RWPE2 (cell line): Measurements from ENCODE around the gene TGFBRAP1.

Source experiments
- ATAC-seq: fragments of 200-7000 bp; cut with Tn5 transposase; 3 replicates; pipeline ENCODE4 v1.9.1; 2021; ENCODE audit warnings: low read depth
- DNase-seq: peaks from one replicate; pipeline ENCODE4 v3.0.0-alpha.2; 2020; ENCODE audit warnings: low spot score
- H3K27ac ChIP-seq: fragments of 450-650 bp; 2 replicates; pipeline ENCODE4 v1.5.1; 2017; ENCODE audit warnings: mild to moderate bottlenecking; ENCODE audit not compliant: poor library complexity, severe bottlenecking
- H3K27me3 ChIP-seq: fragments of 250-450 bp; sonication (Bioruptor Pico); 2 replicates; pipeline ENCODE4 v1.5.1; 2021; ENCODE audit warnings: mild to moderate bottlenecking, moderate library complexity; ENCODE audit not compliant: insufficient read depth, poor library complexity, severe bottlenecking
- H3K36me3 ChIP-seq: fragments of 250-450 bp; sonication (Bioruptor Pico); 2 replicates; pipeline ENCODE4 v1.5.1; 2020; ENCODE audit warnings: low read depth, mild to moderate bottlenecking, moderate library complexity
- H3K4me1 ChIP-seq: fragments of 250-450 bp; sonication (Bioruptor Pico); 2 replicates; pipeline ENCODE4 v1.5.1; 2021; ENCODE audit warnings: mild to moderate bottlenecking, moderate library complexity; ENCODE audit not compliant: insufficient read depth, poor library complexity, severe bottlenecking
- H3K4me3 ChIP-seq: fragments of 250-450 bp; sonication (Bioruptor Pico); 2 replicates; pipeline ENCODE4 v1.5.1; 2021; ENCODE audit warnings: mild to moderate bottlenecking, moderate library complexity; ENCODE audit not compliant: severe bottlenecking
- H3K9me3 ChIP-seq: fragments of 250-450 bp; sonication (Bioruptor Pico); 2 replicates; pipeline ENCODE4 v1.5.1; 2021; ENCODE audit warnings: mild to moderate bottlenecking, moderate library complexity; ENCODE audit not compliant: severe bottlenecking
- TF ChIP-seq, protein P1 (sequence below): fragments of 450-650 bp; IDR thresholded peaks from one replicate; pipeline ENCODE4 v1.5.1; 2017; ENCODE audit warnings: mild to moderate bottlenecking, moderate library complexity; ENCODE audit not compliant: poor library complexity, severe bottlenecking

The TGFBRAP1 gene

GRCh38 chr2:105308382-105309146 lies 21.0 kb downstream of the TGFBRAP1 start:
- Histone ChIP-seq H3K4me1 (peaks cover 4% of the 10 kb centered on the region), H3K27me3 (no peaks in the 10 kb centered on the region), H3K9me3 (no peaks in the 10 kb centered on the region), H3K27ac (no peak overlapping the region), H3K36me3 (peaks cover 11% of the 10 kb centered on the region; the same call in 1 of the 2 replicates), H3K4me3 (no peak overlapping the region)
- TF ChIP-seq, protein P1, sequence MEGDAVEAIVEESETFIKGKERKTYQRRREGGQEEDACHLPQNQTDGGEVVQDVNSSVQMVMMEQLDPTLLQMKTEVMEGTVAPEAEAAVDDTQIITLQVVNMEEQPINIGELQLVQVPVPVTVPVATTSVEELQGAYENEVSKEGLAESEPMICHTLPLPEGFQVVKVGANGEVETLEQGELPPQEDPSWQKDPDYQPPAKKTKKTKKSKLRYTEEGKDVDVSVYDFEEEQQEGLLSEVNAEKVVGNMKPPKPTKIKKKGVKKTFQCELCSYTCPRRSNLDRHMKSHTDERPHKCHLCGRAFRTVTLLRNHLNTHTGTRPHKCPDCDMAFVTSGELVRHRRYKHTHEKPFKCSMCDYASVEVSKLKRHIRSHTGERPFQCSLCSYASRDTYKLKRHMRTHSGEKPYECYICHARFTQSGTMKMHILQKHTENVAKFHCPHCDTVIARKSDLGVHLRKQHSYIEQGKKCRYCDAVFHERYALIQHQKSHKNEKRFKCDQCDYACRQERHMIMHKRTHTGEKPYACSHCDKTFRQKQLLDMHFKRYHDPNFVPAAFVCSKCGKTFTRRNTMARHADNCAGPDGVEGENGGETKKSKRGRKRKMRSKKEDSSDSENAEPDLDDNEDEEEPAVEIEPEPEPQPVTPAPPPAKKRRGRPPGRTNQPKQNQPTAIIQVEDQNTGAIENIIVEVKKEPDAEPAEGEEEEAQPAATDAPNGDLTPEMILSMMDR, result no peak
- DNase-seq, result no peak
- no peak for ATAC-seq

DNA sequence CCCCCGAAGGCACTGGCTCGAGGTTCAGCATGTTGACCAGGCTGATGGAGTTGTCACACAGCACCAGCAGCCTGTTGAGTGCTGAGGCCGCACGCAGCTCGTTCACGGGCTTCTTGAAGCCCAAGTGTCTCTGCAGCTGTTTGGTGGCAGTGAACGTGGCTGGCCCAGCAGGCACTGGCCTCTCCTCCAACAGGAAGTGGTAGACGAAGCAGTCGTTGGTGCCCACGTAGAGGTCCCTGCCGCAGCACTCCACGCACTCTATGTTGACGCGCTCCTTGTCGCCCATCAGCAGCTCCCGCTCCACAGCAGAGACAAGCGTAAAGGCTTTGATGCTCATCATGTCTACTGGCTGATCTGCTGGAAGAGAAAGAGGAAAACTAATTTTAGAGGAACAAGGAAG lies 21.6 kb downstream of the TGFBRAP1 start:
- Histone ChIP-seq H3K36me3 (peaks cover 11% of the 10 kb centered on the region; the same call in 1 of the 2 replicates), H3K4me1 (peaks cover 4% of the 10 kb centered on the region), H3K27ac (no peak overlapping the region), H3K4me3 (no peak overlapping the region), H3K27me3 (no peaks in the 10 kb centered on the region), H3K9me3 (no peaks in the 10 kb centered on the region)
- TF ChIP-seq, protein P1, result no peak
- ATAC-seq (no peak), DNase-seq (no peak)

DNA sequence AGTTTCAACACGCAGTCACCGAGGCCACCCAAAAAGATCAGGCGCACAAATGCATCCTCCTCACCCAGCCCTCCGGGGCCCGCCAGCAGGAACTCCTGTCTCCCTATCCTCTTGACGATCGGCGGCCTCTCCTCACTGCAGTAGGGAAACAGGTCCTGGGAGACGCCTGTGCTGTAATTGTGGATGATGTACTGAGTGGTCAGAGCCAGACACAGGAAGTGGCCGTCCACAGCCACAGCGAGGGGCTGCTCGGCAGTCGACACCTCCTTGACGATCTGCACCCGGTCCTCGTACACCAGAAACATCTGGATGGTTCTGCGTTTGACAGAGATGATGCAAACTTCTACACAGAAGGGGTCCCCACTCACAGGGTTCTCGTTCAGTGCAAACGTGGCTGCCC lies 22.0 kb downstream of the TGFBRAP1 start:
- peaks cover 11% of the 10 kb centered on the region; the same call in 1 of the 2 replicates for H3K36me3 ChIP-seq
- TF ChIP-seq, protein P1, result no peak
- DNase-seq (no peak), ATAC-seq (no peak)
- no peak overlapping the region for H3K4me3 ChIP-seq
- no peaks in the 10 kb centered on the region for H3K27me3 ChIP-seq
- no peak overlapping the region for H3K27ac ChIP-seq
- peaks cover 4% of the 10 kb centered on the region for H3K4me1 ChIP-seq
- H3K9me3 ChIP-seq, result no peaks in the 10 kb centered on the region

DNA sequence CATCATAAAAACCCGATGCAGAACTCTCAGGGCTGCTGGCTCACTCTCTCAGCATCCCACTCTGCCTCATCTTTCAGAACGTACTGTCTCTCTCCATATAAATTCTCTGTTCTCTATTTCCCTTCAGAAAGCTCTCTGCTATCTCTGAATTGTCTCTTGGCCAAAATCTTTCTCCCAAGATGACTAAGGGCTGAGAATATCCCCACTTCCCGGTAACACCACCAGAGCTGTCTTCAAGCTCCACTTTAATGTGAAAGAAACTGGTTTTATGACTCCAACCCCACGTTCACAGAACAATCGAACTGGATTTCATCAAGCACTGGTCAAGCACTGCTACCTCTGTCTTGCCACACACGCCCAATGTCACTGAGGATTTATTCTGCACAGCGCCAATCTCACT lies 22.4 kb downstream of the TGFBRAP1 start:
- peaks cover 11% of the 10 kb centered on the region; the same call in 1 of the 2 replicates for H3K36me3 ChIP-seq
- no peak for ATAC-seq

More for the DNA sequence above, 22.4 kb downstream of the TGFBRAP1 start:
- Histone ChIP-seq H3K4me1 (peaks cover 3% of the 10 kb centered on the region), H3K9me3 (no peaks in the 10 kb centered on the region), H3K27me3 (no peaks in the 10 kb centered on the region), H3K27ac (no peak overlapping the region), H3K4me3 (no peak overlapping the region)
- DNase-seq, result no peak
- TF ChIP-seq, protein P1, result no peak
